Smooth muscle cell (in vitro differentiated cells): ENCODE data around the gene CFAP54. TPM values are rescaled to one million over a fixed set of nuclear protein-coding genes. Genes with fewer than 3 reads are reported as not detected.

Experiments
- DNase-seq: peaks from one replicate; lab custom pipeline; 2025; ENCODE audit not compliant: unreplicated experiment; lab: John Stamatoyannopoulos, UW
- H2AFZ ChIP-seq: fragments of 200-600 bp; sonication (generic); 2 replicates; pipeline ENCODE4 v1.6.0; 2016; ENCODE audit warnings: antibody characterized with exemption, low read depth, mild to moderate bottlenecking
- H3F3A ChIP-seq: fragments of 200-600 bp; sonication (generic); 2 replicates; pipeline ENCODE4 v1.6.0; 2017; ENCODE audit warnings: antibody characterized with exemption, low read depth
- H3K27ac ChIP-seq: fragments of 200-600 bp; sonication (generic); 2 replicates; pipeline ENCODE4 v1.5.1; 2016; ENCODE audit warnings: low read depth, mild to moderate bottlenecking
- H3K27me3 ChIP-seq: fragments of 200-600 bp; sonication (generic); 2 replicates; pipeline ENCODE4 v1.6.1; 2016; ENCODE audit warnings: low read depth, mild to moderate bottlenecking
- H3K36me3 ChIP-seq: fragments of 200-600 bp; sonication (generic); 2 replicates; pipeline ENCODE4 v1.5.1; 2016; ENCODE audit warnings: low read depth
- H3K4me1 ChIP-seq: fragments of 200-600 bp; sonication (generic); 2 replicates; pipeline ENCODE4 v1.5.1; 2016; ENCODE audit warnings: low read depth
- H3K4me2 ChIP-seq: fragments of 200-600 bp; sonication (generic); 2 replicates; pipeline ENCODE4 v1.6.0; 2016; ENCODE audit warnings: mild to moderate bottlenecking
- H3K4me3 ChIP-seq: fragments of 200-600 bp; sonication (generic); 2 replicates; pipeline ENCODE4 v1.5.1; 2016; ENCODE audit warnings: mild to moderate bottlenecking
- H3K79me2 ChIP-seq: fragments of 200-600 bp; sonication (generic); 2 replicates; pipeline ENCODE4 v1.6.0; 2016; ENCODE audit warnings: low read depth, mild to moderate bottlenecking
- H3K9ac ChIP-seq: fragments of 200-600 bp; sonication (generic); 2 replicates; pipeline ENCODE4 v1.6.0; 2016; ENCODE audit warnings: low read depth
- H3K9me3 ChIP-seq: fragments of 200-600 bp; sonication (generic); replicated peaks from 2 replicates; pipeline ENCODE4 v1.5.1; 2016; ENCODE audit warnings: low read depth
- H4K20me1 ChIP-seq: fragments of 200-600 bp; sonication (generic); 2 replicates; pipeline ENCODE4 v1.6.0; 2016; ENCODE audit warnings: low read depth
- CTCF ChIP-seq: fragments of 200-600 bp; sonication (generic); IDR thresholded peaks from 2 replicates; pipeline ENCODE4 v1.5.1; 2017; ENCODE audit warnings: borderline replicate concordance, mild to moderate bottlenecking, antibody characterized with exemption; ENCODE audit not compliant: insufficient read depth, poor library complexity, severe bottlenecking
- WGBS: methylation state at CpG from one replicate; pipeline ENCODE4 v1.1.7; 2016; ENCODE audit warnings: low lambda C conversion rate; 5-methylcytosine and 5-hydroxymethylcytosine counted together
- polyA plus RNA-seq: library from polyadenylated mRNA; unstranded; fragments of >200 nt; fragmentation: Nextera tagmentation; extraction: Ambion mirVana; gene quantifications from 2 replicates; pipeline ENCODE4 v1.2.1, GENCODE V29; 2016
- total RNA-seq: library from RNA; depleted of rRNA; stranded (reverse); fragments of >200 nt; gene quantifications from 2 replicates; pipeline ENCODE4 v1.2.3, GENCODE V29; 2014

CFAP54 gene
- total and polyA plus RNA-seq, 2 experiments from 2014 or later: 0.35 to 0.67 TPM

- Histone ChIP-seq H3K27ac (no peak overlapping the region), H3K79me2 (no peaks in the 10 kb centered on the region), H3K9me3 (no peaks in the 10 kb centered on the region), H3K36me3 (no peaks in the 10 kb centered on the region), H3K4me2 (no peak overlapping the region), H3K9ac (no peak overlapping the region), H3K4me1 (peaks cover 9% of the 10 kb centered on the region), H4K20me1 (no peaks in the 10 kb centered on the region), H2AFZ (no peak overlapping the region), H3K27me3 (no peaks in the 10 kb centered on the region), H3K4me3 (no peak overlapping the region), H3F3A (peaks cover 10% of the 10 kb centered on the region)
- no peak for TF ChIP-seq CTCF
- DNase-seq: no peak
Measured at GRCh38 chr12:96881608-96882007, 392.2 kb downstream of the CFAP54 start.

GRCh38 chr12:96882862-96883261, 393.5 kb downstream of the CFAP54 start:
- no peak for DNase-seq
- peaks cover 10% of the 10 kb centered on the region for H3F3A ChIP-seq
- H3K4me2 ChIP-seq: peak overlapping the region; percentile 48
- no peaks in the 10 kb centered on the region for H4K20me1 ChIP-seq
- H3K4me1 ChIP-seq: peaks cover 5% of the 10 kb centered on the region
- 5% methylated on average over 2 of the region's 2 CpGs for WGBS
- H2AFZ ChIP-seq: no peak overlapping the region
- no peak for TF ChIP-seq CTCF
- peak overlapping the region; percentile 92 for H3K27ac ChIP-seq
- no peaks in the 10 kb centered on the region for H3K36me3 ChIP-seq
- peak overlapping the region; percentile 74 for H3K9ac ChIP-seq
- no peak overlapping the region for H3K4me3 ChIP-seq
- H3K27me3 ChIP-seq: no peaks in the 10 kb centered on the region
- no peaks in the 10 kb centered on the region for H3K79me2 ChIP-seq
- no peaks in the 10 kb centered on the region for H3K9me3 ChIP-seq

- WGBS: 80% methylated on average over 4 of the region's 4 CpGs
- no peak overlapping the region for H2AFZ ChIP-seq
- H3K9ac ChIP-seq: peak overlapping the region; percentile 74
- peak overlapping the region; percentile 48 for H3K4me2 ChIP-seq
- no peaks in the 10 kb centered on the region for H3K36me3 ChIP-seq
- H3K27me3 ChIP-seq: no peaks in the 10 kb centered on the region
- H3K9me3 ChIP-seq: no peaks in the 10 kb centered on the region
- H3K79me2 ChIP-seq: no peaks in the 10 kb centered on the region
- no peak for TF ChIP-seq CTCF
- H3K4me1 ChIP-seq: peaks cover 5% of the 10 kb centered on the region
- H3K4me3 ChIP-seq: no peak overlapping the region
- peaks cover 10% of the 10 kb centered on the region for H3F3A ChIP-seq
- peak overlapping the region; percentile 92 for H3K27ac ChIP-seq
- no peaks in the 10 kb centered on the region for H4K20me1 ChIP-seq
- no peak for DNase-seq
Measured at GRCh38 chr12:96883571-96883970, 394.2 kb downstream of the CFAP54 start.

GRCh38 chr12:96886998-96887677, 397.8 kb downstream of the CFAP54 start:
- Histone ChIP-seq H4K20me1 (no peaks in the 10 kb centered on the region), H3K9me3 (no peaks in the 10 kb centered on the region), H3K79me2 (no peaks in the 10 kb centered on the region), H3K27me3 (no peaks in the 10 kb centered on the region), H3K9ac (no peak overlapping the region), H3F3A (peaks cover 10% of the 10 kb centered on the region), H3K4me3 (no peak overlapping the region), H3K36me3 (no peaks in the 10 kb centered on the region), H3K4me1 (peaks cover 5% of the 10 kb centered on the region), H3K27ac (peak overlapping the region; percentile 10), H2AFZ (peak overlapping the region; percentile 47), H3K4me2 (no peak overlapping the region)
- DNase-seq: no peak
- WGBS: 47% methylated on average over 4 of the region's 4 CpGs
- no peak for TF ChIP-seq CTCF
